Aorta (tissue), 5 donors: Measurements from ENCODE around the gene CMSS1. TPM values are rescaled to one million over a fixed set of nuclear protein-coding genes. Genes with fewer than 3 reads are reported as not detected.

ENCODE experiments used
- ATAC-seq: fragments of 200-7000 bp; cut with Tn5 transposase; one replicate; pipeline ENCODE4 v1.9.1; 2022; ENCODE audit warnings: moderate library complexity; ENCODE audit not compliant: low FRiP score
- DNase-seq, 2 donors: peaks; one replicate each; pipeline ENCODE4 v3.0.0-alpha.2; 2020
- H3K27ac ChIP-seq, 2 donors: one replicate each; pipeline ENCODE4 v1.5.1; 2013; ENCODE audit warnings: low read length in 2 of 2, mild to moderate bottlenecking in 2 of 2, moderate library complexity in 2 of 2, control low read depth in 1 of 2, inconsistent platforms in 1 of 2, low read depth in 1 of 2
- H3K27me3 ChIP-seq, 2 donors: one replicate each; pipeline ENCODE4 v1.6.1; 2013; ENCODE audit warnings: control low read depth in 1 of 2, low read length in 1 of 2, mild to moderate bottlenecking in 1 of 2, moderate library complexity in 1 of 2; ENCODE audit not compliant: insufficient read depth in 2 of 2, control insufficient read depth in 1 of 2
- H3K36me3 ChIP-seq, 2 donors: one replicate each; pipeline ENCODE4 v1.6.1; 2013; ENCODE audit warnings: control low read depth in 1 of 2, low read length in 1 of 2, mild to moderate bottlenecking in 1 of 2; ENCODE audit not compliant: insufficient read depth in 2 of 2, control insufficient read depth in 1 of 2
- H3K4me1 ChIP-seq, 2 donors: one replicate each; pipeline ENCODE4 v1.6.1; 2013; ENCODE audit warnings: low read length in 2 of 2, control low read depth in 1 of 2, mild to moderate bottlenecking in 1 of 2, moderate library complexity in 1 of 2; ENCODE audit not compliant: insufficient read depth in 2 of 2, control insufficient read depth in 1 of 2
- H3K4me3 ChIP-seq, 2 donors: one replicate each; pipeline ENCODE4 v1.5.1; 2013; ENCODE audit warnings: low read length in 2 of 2, control low read depth in 1 of 2, mild to moderate bottlenecking in 1 of 2
- H3K9me3 ChIP-seq: one replicate; pipeline ENCODE4 v1.6.1; 2013; ENCODE audit warnings: mild to moderate bottlenecking, low read length; ENCODE audit not compliant: control insufficient read depth
- WGBS, 2 donors: extraction: QIAGEN DNeasy Blood & Tissue Kit; methylation state at CpG; one replicate each; pipeline ENCODE4 v1.1.7; 2013; 5-methylcytosine and 5-hydroxymethylcytosine counted together
- intact Hi-C, 2 donors: fragments of 100-400 bp; cut with DNase I; formaldehyde crosslinking; loops; one replicate each; pipeline versions ENCODE4 v1.14.2 to v1.15.0; 2022
- polyA plus RNA-seq, 2 donors: library from polyadenylated mRNA; stranded (reverse); fragments of 200-250 nt; gene quantifications; one replicate each; pipeline ENCODE4 v1.2.3, GENCODE V29; 2013
- total RNA-seq, 2 donors: library from RNA; stranded (reverse); fragmentation: NEBNext Ultra II Directional; extraction: Animal tissue kit (Norgen Biotek cat#: 25700); gene quantifications; one replicate each; pipeline ENCODE4 v1.2.1, GENCODE V29; 2021
- donor health status: healthy with polysubstance abuse.
- donor health status: Bipolar disorder and iron deficiency.
- donor health status: DM: no; HTN: no; CAD: no.
- donor health status: DM: no; HTN: no; CAD: no.
- donor health status: DM: yes; HTN: yes; CAD: no.

The CMSS1 gene
- total and polyA plus RNA-seq, 4 donors, result 21.3 to 36.3 (median 33.3) TPM

- H3K36me3 ChIP-seq, result no peaks in the 10 kb centered on the region
- ATAC-seq, result peak; percentile 72
- H3K4me1 ChIP-seq, result peaks cover 9 to 16% of the 10 kb centered on the region in 2 donors
- intact Hi-C loops, result loop anchor here (5.0 to 10.0 kb wide), 4 partner anchors 68 to 315 kb away; no protein-coding TSS in a partner anchor
- 3 to 10% methylated on average over 1 of the region's 1 CpG for WGBS, 2 donors
- no peaks in the 10 kb centered on the region for H3K9me3 ChIP-seq
- no peak overlapping the region for H3K4me3 ChIP-seq
- no peaks in the 10 kb centered on the region for H3K27me3 ChIP-seq
- H3K27ac ChIP-seq, result peak overlapping the region; percentile 44 to 100
- no peak for DNase-seq
Measured at GRCh38 chr3:99939876-99940275, 122.2 kb downstream of the CMSS1 start.

GRCh38 chr3:99940350-99940749, 122.7 kb downstream of the CMSS1 start:
- WGBS, 2 donors, result 26 to 29% methylated on average over 2 of the region's 2 CpGs
- Histone ChIP-seq H3K36me3 (no peaks in the 10 kb centered on the region), H3K9me3 (no peaks in the 10 kb centered on the region), H3K4me3 (no peak overlapping the region), H3K27me3 (no peaks in the 10 kb centered on the region), H3K27ac (peak overlapping the region; percentile 99 to 100), H3K4me1 (peaks cover 7 to 16% of the 10 kb centered on the region in 2 donors)
- ATAC-seq (no peak), DNase-seq (no peak)
- intact Hi-C loops, result loop anchor here (5.0 to 10.0 kb wide), 2 partner anchors 102 to 314 kb away; no protein-coding TSS in a partner anchor

GRCh38 chr3:99941211-99941610, 123.5 kb downstream of the CMSS1 start:
- Histone ChIP-seq H3K27me3 (no peaks in the 10 kb centered on the region), H3K36me3 (no peaks in the 10 kb centered on the region), H3K4me3 (no peak overlapping the region), H3K9me3 (no peaks in the 10 kb centered on the region), H3K27ac (peak overlapping the region in 1 of 2 donors; percentile 8), H3K4me1 (peaks cover 7 to 16% of the 10 kb centered on the region in 2 donors)
- WGBS, 2 donors, result 26 to 45% methylated on average over 1 of the region's 1 CpG
- intact Hi-C loops, result loop anchor here (5.0 to 10.0 kb wide), 2 partner anchors 101 to 314 kb away; no protein-coding TSS in a partner anchor
- no peak for DNase-seq
- no peak for ATAC-seq

GRCh38 chr3:99943931-99944761, 126.5 kb downstream of the CMSS1 start:
- Histone ChIP-seq H3K27me3 (no peaks in the 10 kb centered on the region), H3K27ac (peak overlapping the region; percentile 96 to 98), H3K36me3 (no peaks in the 10 kb centered on the region), H3K4me1 (peaks cover 5% of the 10 kb centered on the region in 2 donors), H3K9me3 (no peaks in the 10 kb centered on the region), H3K4me3 (no peak overlapping the region)
- intact Hi-C loops, result loop anchor here (5.0 to 10.0 kb wide), 2 partner anchors 98 to 311 kb away; no protein-coding TSS in a partner anchor
- WGBS, 2 donors, result 7 to 9% methylated on average over 4 of the region's 4 CpGs
- ATAC-seq, result peak; percentile 72
- DNase-seq, result no peak

- Histone ChIP-seq H3K27ac (peak overlapping the region; percentile 90 to 98), H3K4me3 (no peak overlapping the region), H3K27me3 (no peaks in the 10 kb centered on the region), H3K4me1 (peaks cover 2 to 5% of the 10 kb centered on the region in 2 donors), H3K36me3 (no peaks in the 10 kb centered on the region), H3K9me3 (no peaks in the 10 kb centered on the region)
- 14 to 18% methylated on average over 5 of the region's 5 CpGs for WGBS, 2 donors
- DNase-seq (peak in 1 of 2 donors; percentile 53), ATAC-seq (peak; percentile 37)
- intact Hi-C loops, result loop anchor here in 1 of 2 donors (10.0 kb wide), 1 partner anchor 309 kb away; no protein-coding TSS in a partner anchor
Measured at GRCh38 chr3:99945328-99945995, 127.8 kb downstream of the CMSS1 start.

GRCh38 chr3:99947356-99947755, 129.7 kb downstream of the CMSS1 start:
- no peak overlapping the region for H3K4me3 ChIP-seq
- no peaks in the 10 kb centered on the region for H3K27me3 ChIP-seq
- peaks cover 0 to 7% of the 10 kb centered on the region in 2 donors for H3K4me1 ChIP-seq
- intact Hi-C loops, result loop anchor here in 1 of 2 donors (10.0 kb wide), 1 partner anchor 307 kb away; no protein-coding TSS in a partner anchor
- WGBS, 2 donors, result 38% methylated on average over 3 of the region's 3 CpGs
- H3K9me3 ChIP-seq, result no peaks in the 10 kb centered on the region
- no peak for DNase-seq
- peak overlapping the region in 1 of 2 donors; percentile 67 for H3K27ac ChIP-seq
- ATAC-seq, result no peak
- H3K36me3 ChIP-seq, result no peaks in the 10 kb centered on the region

- peaks cover 0 to 7% of the 10 kb centered on the region in 2 donors for H3K4me1 ChIP-seq
- 78 to 85% methylated on average over 1 of the region's 1 CpG for WGBS, 2 donors
- H3K27me3 ChIP-seq, result no peaks in the 10 kb centered on the region
- peak overlapping the region; percentile 28 to 75 for H3K27ac ChIP-seq
- ATAC-seq (no peak), DNase-seq (no peak)
- H3K9me3 ChIP-seq, result no peaks in the 10 kb centered on the region
- no peak overlapping the region for H3K4me3 ChIP-seq
- no peaks in the 10 kb centered on the region for H3K36me3 ChIP-seq
- intact Hi-C loops, result loop anchor here in 1 of 2 donors (10.0 kb wide), 1 partner anchor 306 kb away; no protein-coding TSS in a partner anchor
Measured at GRCh38 chr3:99948467-99949089, 130.9 kb downstream of the CMSS1 start.

- DNase-seq (no peak), ATAC-seq (no peak)
- 72 to 77% methylated on average over 5 of the region's 5 CpGs for WGBS, 2 donors
- no peak overlapping the region for H3K4me3 ChIP-seq
- no peaks in the 10 kb centered on the region for H3K27me3 ChIP-seq
- H3K4me1 ChIP-seq, result peaks cover 0 to 7% of the 10 kb centered on the region in 2 donors
- intact Hi-C loops, result loop anchor here in 1 of 2 donors (10.0 kb wide), 1 partner anchor 305 kb away; no protein-coding TSS in a partner anchor
- H3K9me3 ChIP-seq, result no peaks in the 10 kb centered on the region
- peak overlapping the region in 1 of 2 donors; percentile 63 for H3K27ac ChIP-seq
- H3K36me3 ChIP-seq, result no peaks in the 10 kb centered on the region
Measured at GRCh38 chr3:99949956-99950670, 132.5 kb downstream of the CMSS1 start.
